Natural killer cell (primary cell): ENCODE measurements around the gene GNS. TPM values are rescaled to one million over a fixed set of nuclear protein-coding genes. Genes with fewer than 3 reads are reported as not detected.

ENCODE experiments used
- ATAC-seq, 3 donors: fragments of 150-1000 bp in 2 of 3; fragments of 200-7000 bp in 1 of 3; cut with Tn5 transposase; 1 replicate in 1 of 3; 2 replicates in 2 of 3; pipeline ENCODE4 v1.10.0; 2021; ENCODE audit warnings: mild to moderate bottlenecking in 2 of 3, moderate library complexity in 2 of 3
- DNase-seq, 2 donors: peaks; one replicate each; pipeline versions ENCODE4 v3.0.0 to v3.0.0-alpha.2; 2013 to 2021; ENCODE audit warnings: mixed read lengths in 1 of 2
- H3K27ac ChIP-seq: one replicate; pipeline ENCODE4 v1.5.1; 2013; ENCODE audit warnings: mild to moderate bottlenecking, low read length
- H3K27me3 ChIP-seq: one replicate; pipeline ENCODE4 v1.6.1; 2013; ENCODE audit warnings: low read length; ENCODE audit not compliant: control insufficient read depth, insufficient read depth
- H3K36me3 ChIP-seq: one replicate; pipeline ENCODE4 v1.6.1; 2013; ENCODE audit warnings: low read length; ENCODE audit not compliant: control insufficient read depth, insufficient read depth
- H3K4me1 ChIP-seq: one replicate; pipeline ENCODE4 v1.6.1; 2013; ENCODE audit warnings: low read length; ENCODE audit not compliant: control insufficient read depth, insufficient read depth
- H3K4me3 ChIP-seq: one replicate; pipeline ENCODE4 v1.5.1; 2013; ENCODE audit warnings: low read length
- H3K9me3 ChIP-seq: one replicate; pipeline ENCODE4 v1.6.1; 2013; ENCODE audit warnings: low read length; ENCODE audit not compliant: control insufficient read depth, insufficient read depth
- H3K27ac Mint-ChIP-seq, 2 donors: one replicate each; pipeline ENCODE4 v1.8.0; 2022; ENCODE audit warnings: mild to moderate bottlenecking in 2 of 2, mixed read lengths in 2 of 2, moderate library complexity in 1 of 2
- H3K27me3 Mint-ChIP-seq, 2 donors: one replicate each; pipeline ENCODE4 v1.8.0; 2022; ENCODE audit warnings: low read depth in 2 of 2, mixed read lengths in 2 of 2
- H3K36me3 Mint-ChIP-seq: one replicate; pipeline ENCODE4 v1.8.0; 2022; ENCODE audit warnings: mixed read lengths
- H3K4me1 Mint-ChIP-seq, 2 donors: one replicate each; pipeline ENCODE4 v1.8.0; 2022; ENCODE audit warnings: mixed read lengths in 2 of 2
- H3K4me3 Mint-ChIP-seq: one replicate; pipeline ENCODE4 v1.8.0; 2022; ENCODE audit warnings: mild to moderate bottlenecking, moderate library complexity, mixed read lengths
- H3K9me3 Mint-ChIP-seq, 2 donors: one replicate each; pipeline ENCODE4 v1.8.0; 2022; ENCODE audit warnings: mixed read lengths in 2 of 2
- WGBS: methylation state at CpG from one replicate; pipeline ENCODE4 v1.1.7; 2013; ENCODE audit warnings: missing lambda C conversion rate; ENCODE audit not compliant: insufficient coverage; 5-methylcytosine and 5-hydroxymethylcytosine counted together
- intact Hi-C: fragments of 100-400 bp; cut with micrococcal nuclease; formaldehyde crosslinking; loops from one replicate; pipeline ENCODE4 v1.14.2; 2022
- total RNA-seq, 4 donors: library from RNA; stranded (reverse); fragments of 120-200 nt in 1 of 4; gene quantifications; one replicate each; pipeline versions ENCODE4 v1.2.3 to v1.2.4, GENCODE V29; 2013 to 2022
- TF ChIP-seq, protein P1 (sequence below): fragments of 200-600 bp; IDR thresholded peaks from one replicate; pipeline ENCODE4 v1.8.0; 2022; ENCODE audit warnings: antibody characterized with exemption

GNS gene
- total RNA-seq, 3 donors from 2014 or later (not counting 1 experiment from before 2014, with no cell fraction given) = 51.9 to 73.9 (median 59.7) TPM

DNA sequence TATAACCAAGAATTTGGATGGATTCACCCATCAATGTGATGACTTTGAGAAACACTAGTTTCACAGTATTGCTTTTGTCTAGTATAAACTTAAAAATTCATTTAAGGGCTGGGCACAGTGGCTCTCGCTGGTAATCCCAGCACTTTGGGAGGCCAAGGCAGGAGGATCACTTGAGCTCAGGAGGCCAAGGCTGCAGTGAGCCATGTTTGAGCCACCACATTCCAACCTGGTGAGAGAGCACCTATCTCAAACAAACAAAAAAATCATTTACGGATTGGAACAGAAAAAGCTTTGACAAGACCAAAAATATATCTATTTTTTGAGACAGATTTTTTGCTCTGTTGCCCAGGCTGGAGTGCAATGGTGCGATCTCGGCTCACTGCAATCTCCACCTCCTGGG lies 27.5 kb downstream of the GNS start:
- DNase-seq (no peak), ATAC-seq (no peak)
- peak overlapping the region; percentile 31 for H3K4me3 Mint-ChIP-seq
- Histone ChIP-seq H3K36me3 (peaks cover 35% of the 10 kb centered on the region), H3K27me3 (no peaks in the 10 kb centered on the region), H3K27ac (no peak overlapping the region), H3K9me3 (no peaks in the 10 kb centered on the region), H3K4me3 (no peak overlapping the region), H3K4me1 (peaks cover 16% of the 10 kb centered on the region)
- intact Hi-C loops = no loop called here
- no peaks in the 10 kb centered on the region for H3K27me3 Mint-ChIP-seq
- 99% methylated on average over 4 of the region's 4 CpGs for WGBS
- TF ChIP-seq, protein P1, sequence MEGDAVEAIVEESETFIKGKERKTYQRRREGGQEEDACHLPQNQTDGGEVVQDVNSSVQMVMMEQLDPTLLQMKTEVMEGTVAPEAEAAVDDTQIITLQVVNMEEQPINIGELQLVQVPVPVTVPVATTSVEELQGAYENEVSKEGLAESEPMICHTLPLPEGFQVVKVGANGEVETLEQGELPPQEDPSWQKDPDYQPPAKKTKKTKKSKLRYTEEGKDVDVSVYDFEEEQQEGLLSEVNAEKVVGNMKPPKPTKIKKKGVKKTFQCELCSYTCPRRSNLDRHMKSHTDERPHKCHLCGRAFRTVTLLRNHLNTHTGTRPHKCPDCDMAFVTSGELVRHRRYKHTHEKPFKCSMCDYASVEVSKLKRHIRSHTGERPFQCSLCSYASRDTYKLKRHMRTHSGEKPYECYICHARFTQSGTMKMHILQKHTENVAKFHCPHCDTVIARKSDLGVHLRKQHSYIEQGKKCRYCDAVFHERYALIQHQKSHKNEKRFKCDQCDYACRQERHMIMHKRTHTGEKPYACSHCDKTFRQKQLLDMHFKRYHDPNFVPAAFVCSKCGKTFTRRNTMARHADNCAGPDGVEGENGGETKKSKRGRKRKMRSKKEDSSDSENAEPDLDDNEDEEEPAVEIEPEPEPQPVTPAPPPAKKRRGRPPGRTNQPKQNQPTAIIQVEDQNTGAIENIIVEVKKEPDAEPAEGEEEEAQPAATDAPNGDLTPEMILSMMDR = no peak
- H3K36me3 Mint-ChIP-seq = peaks cover 10% of the 10 kb centered on the region
- no peaks in the 10 kb centered on the region for H3K9me3 Mint-ChIP-seq
- H3K27ac Mint-ChIP-seq = peak overlapping the region; percentile 95 to 98
- H3K4me1 Mint-ChIP-seq = peaks cover 23 to 25% of the 10 kb centered on the region in 2 donors

GRCh38 chr12:64730588-64730969 lies 28.6 kb downstream of the GNS start:
- ATAC-seq (peak; percentile 49 to 84 (median 58)), DNase-seq (no peak)
- Histone ChIP-seq H3K27me3 (no peaks in the 10 kb centered on the region), H3K9me3 (no peaks in the 10 kb centered on the region), H3K4me3 (peak overlapping the region; percentile 6), H3K36me3 (peaks cover 24% of the 10 kb centered on the region), H3K27ac (peak overlapping the region; percentile 95), H3K4me1 (peaks cover 16% of the 10 kb centered on the region)
- peaks cover 26 to 27% of the 10 kb centered on the region in 2 donors for H3K4me1 Mint-ChIP-seq
- intact Hi-C loops = loop anchor here (1.0 kb wide), 1 partner anchor 16 kb away; no protein-coding TSS in a partner anchor
- H3K27ac Mint-ChIP-seq = peak overlapping the region; percentile 95 to 98
- no peaks in the 10 kb centered on the region for H3K9me3 Mint-ChIP-seq
- WGBS = 100% methylated on average over 1 of the region's 2 CpGs
- H3K36me3 Mint-ChIP-seq = no peaks in the 10 kb centered on the region
- no peaks in the 10 kb centered on the region for H3K27me3 Mint-ChIP-seq
- TF ChIP-seq, protein P1 = no peak
- peak overlapping the region; percentile 84 for H3K4me3 Mint-ChIP-seq

- Histone ChIP-seq H3K27ac (peak overlapping the region; percentile 95), H3K27me3 (no peaks in the 10 kb centered on the region), H3K4me3 (peak overlapping the region; percentile 6), H3K9me3 (no peaks in the 10 kb centered on the region), H3K36me3 (peaks cover 21% of the 10 kb centered on the region), H3K4me1 (peaks cover 16% of the 10 kb centered on the region)
- Mint-ChIP-seq H3K9me3 (no peaks in the 10 kb centered on the region), H3K4me1 (peaks cover 26 to 27% of the 10 kb centered on the region in 2 donors), H3K4me3 (peak overlapping the region; percentile 84), H3K36me3 (no peaks in the 10 kb centered on the region), H3K27ac (peak overlapping the region; percentile 95 to 98), H3K27me3 (no peaks in the 10 kb centered on the region)
- peak in 1 of 2 donors; percentile 36 for DNase-seq
- peak; percentile 82 to 85 (median 83) for ATAC-seq
- TF ChIP-seq, protein P1 = no peak
- WGBS = no CpG with 5 or more reads among the region's 2 CpGs
- intact Hi-C loops = loop anchor here (1.0 kb wide), 1 partner anchor 16 kb away; no protein-coding TSS in a partner anchor
Measured at GRCh38 chr12:64729909-64730587, 29.2 kb downstream of the GNS start.
